Brain microvascular endothelial cell (primary cell): ENCODE data around the gene STAT6.

ENCODE experiments used
- DNase-seq: peaks from one replicate; pipeline ENCODE4 v3.0.0-alpha.2; 2020
- H3K27ac ChIP-seq: fragments of 250-450 bp; sonication (Bioruptor Pico); 2 replicates; pipeline ENCODE4 v1.5.1; 2020; ENCODE audit warnings: mild to moderate bottlenecking, moderate library complexity
- H3K27me3 ChIP-seq: fragments of 250-450 bp; sonication (Bioruptor Pico); replicated peaks from 2 replicates; pipeline ENCODE4 v1.5.1; 2020; ENCODE audit warnings: mild to moderate bottlenecking
- H3K36me3 ChIP-seq: fragments of 250-450 bp; sonication (Bioruptor Pico); replicated peaks from 2 replicates; pipeline ENCODE4 v1.5.1; 2020; ENCODE audit warnings: mild to moderate bottlenecking
- H3K4me3 ChIP-seq: 2 replicates; pipeline ENCODE4 v1.5.1; 2011; ENCODE audit warnings: low read depth, mild to moderate bottlenecking, control low read depth, low read length, moderate library complexity
- CTCF ChIP-seq: IDR thresholded peaks from 2 replicates; pipeline ENCODE4 v1.5.1; 2011; ENCODE audit warnings: low read depth, mild to moderate bottlenecking, moderate library complexity, low read length, control low read depth, inconsistent platforms; ENCODE audit errors: missing control alignments
- in situ Hi-C: cut with HindIII; loops from 2 replicates; pipeline ENCODE4 v1.10.0; 2017; ENCODE audit warnings: low sequenced_read_pairs, low pct_ligation_motif_present

The STAT6 gene

GRCh38 chr12:57135527-57136326, 24.6 kb upstream of the STAT6 start:
- no peak for DNase-seq
- Histone ChIP-seq H3K27ac (no peak overlapping the region), H3K36me3 (peaks cover 31% of the 10 kb centered on the region), H3K27me3 (no peaks in the 10 kb centered on the region), H3K4me3 (no peak overlapping the region)
- no peak for TF ChIP-seq CTCF
- in situ Hi-C loops, result no loop called here

GRCh38 chr12:57134949-57135348, 23.8 kb upstream of the STAT6 start:
- H3K36me3 ChIP-seq, result peaks cover 24% of the 10 kb centered on the region
- TF ChIP-seq CTCF, result no peak
- no peak for DNase-seq
- in situ Hi-C loops, result loop anchor here (5.0 kb wide), 1 partner anchor 52 kb away; no protein-coding TSS in a partner anchor
- H3K27me3 ChIP-seq, result no peaks in the 10 kb centered on the region
- no peak overlapping the region for H3K27ac ChIP-seq
- H3K4me3 ChIP-seq, result no peak overlapping the region

- Histone ChIP-seq H3K27ac (no peak overlapping the region), H3K27me3 (no peaks in the 10 kb centered on the region), H3K4me3 (no peak overlapping the region), H3K36me3 (peaks cover 14% of the 10 kb centered on the region)
- DNase-seq, result no peak
- in situ Hi-C loops, result loop anchor here (5.0 kb wide), 1 partner anchor 53 kb away; no protein-coding TSS in a partner anchor
- TF ChIP-seq CTCF, result no peak
Measured at GRCh38 chr12:57133916-57134315, 22.8 kb upstream of the STAT6 start.

GRCh38 chr12:57133013-57133569, 21.9 kb upstream of the STAT6 start:
- in situ Hi-C loops, result loop anchor here (5.0 kb wide), 1 partner anchor 54 kb away; no protein-coding TSS in a partner anchor
- H3K36me3 ChIP-seq, result peaks cover 8% of the 10 kb centered on the region
- peak overlapping the region; percentile 56 for H3K27ac ChIP-seq
- H3K4me3 ChIP-seq, result peak overlapping the region; percentile 22
- no peaks in the 10 kb centered on the region for H3K27me3 ChIP-seq
- peak; percentile 50 for DNase-seq
- no peak for TF ChIP-seq CTCF

GRCh38 chr12:57131896-57132744, 21.0 kb upstream of the STAT6 start:
- H3K27me3 ChIP-seq, result no peaks in the 10 kb centered on the region
- H3K4me3 ChIP-seq, result peak overlapping the region; percentile 15
- peaks cover 8% of the 10 kb centered on the region for H3K36me3 ChIP-seq
- no peak for TF ChIP-seq CTCF
- DNase-seq, result no peak
- peak overlapping the region; percentile 56 for H3K27ac ChIP-seq
- in situ Hi-C loops, result loop anchor here (5.0 kb wide), 1 partner anchor 55 kb away; no protein-coding TSS in a partner anchor
